Suprapubic skin (tissue), 4 donors: ENCODE measurements around the gene AGT. TPM values are rescaled to one million over a fixed set of nuclear protein-coding genes. Genes with fewer than 3 reads are reported as not detected.
A peak's percentile ranks its signal among the peaks of the same experiment; 100 is the strongest.

Source experiments
- DNase-seq, 2 donors: peaks; one replicate each; pipeline ENCODE4 v3.0.0-alpha.2; 2019; ENCODE audit warnings: low spot score in 2 of 2
- H3K27ac ChIP-seq: fragments of 200-600 bp; sonication (generic); one replicate; pipeline ENCODE4 v1.5.1; 2019
- H3K27me3 ChIP-seq: fragments of 200-600 bp; sonication (generic); one replicate; pipeline ENCODE4 v1.5.1; 2019
- H3K36me3 ChIP-seq: fragments of 200-600 bp; sonication (generic); one replicate; pipeline ENCODE4 v1.5.1; 2019
- H3K4me1 ChIP-seq: fragments of 200-600 bp; sonication (generic); one replicate; pipeline ENCODE4 v1.5.1; 2019
- H3K4me3 ChIP-seq: fragments of 200-600 bp; sonication (generic); one replicate; pipeline ENCODE4 v1.5.1; 2019; ENCODE audit warnings: mild to moderate bottlenecking
- H3K9me3 ChIP-seq: fragments of 200-600 bp; sonication (generic); one replicate; pipeline ENCODE4 v1.5.1; 2019
- EP300 ChIP-seq: sonication (generic); formaldehyde crosslinking; IDR thresholded peaks from one replicate; pipeline ENCODE4 v1.6.1; 2017; ENCODE audit warnings: antibody characterized with exemption
- POLR2A ChIP-seq, 2 donors: fragments of 450-650 bp; IDR thresholded peaks; one replicate each; pipeline ENCODE4 v1.6.1; 2017; ENCODE audit warnings: antibody characterized with exemption in 2 of 2, mild to moderate bottlenecking in 2 of 2, moderate library complexity in 2 of 2
- POLR2AphosphoS5 ChIP-seq, 3 donors: sonication (generic); formaldehyde crosslinking; IDR thresholded peaks; one replicate each; pipeline ENCODE4 v1.6.1; 2017; ENCODE audit warnings: antibody characterized with exemption in 3 of 3
- WGBS: methylation state at CpG from one replicate; pipeline ENCODE4 v1.1.5; 2018; 5-methylcytosine and 5-hydroxymethylcytosine counted together
- total RNA-seq, 4 donors: library from RNA; depleted of rRNA; stranded (reverse); fragments of >200 nt; gene quantifications; one replicate each; pipeline ENCODE4 v1.1.0, GENCODE V29; 2016
- TF ChIP-seq, protein P1 (sequence below), 2 donors: fragments of 200-600 bp in 1 of 2; fragments of 450-650 bp in 1 of 2; sonication (generic) in 1 of 2; IDR thresholded peaks; one replicate each; pipeline ENCODE4 v1.5.1; 2016 to 2019; ENCODE audit warnings: antibody characterized with exemption in 2 of 2, mild to moderate bottlenecking in 1 of 2, moderate library complexity in 1 of 2

Gene AGT
- total RNA-seq, 4 donors from 2014 or later = 1.6 to 5.0 TPM; not detected in 2

DNA sequence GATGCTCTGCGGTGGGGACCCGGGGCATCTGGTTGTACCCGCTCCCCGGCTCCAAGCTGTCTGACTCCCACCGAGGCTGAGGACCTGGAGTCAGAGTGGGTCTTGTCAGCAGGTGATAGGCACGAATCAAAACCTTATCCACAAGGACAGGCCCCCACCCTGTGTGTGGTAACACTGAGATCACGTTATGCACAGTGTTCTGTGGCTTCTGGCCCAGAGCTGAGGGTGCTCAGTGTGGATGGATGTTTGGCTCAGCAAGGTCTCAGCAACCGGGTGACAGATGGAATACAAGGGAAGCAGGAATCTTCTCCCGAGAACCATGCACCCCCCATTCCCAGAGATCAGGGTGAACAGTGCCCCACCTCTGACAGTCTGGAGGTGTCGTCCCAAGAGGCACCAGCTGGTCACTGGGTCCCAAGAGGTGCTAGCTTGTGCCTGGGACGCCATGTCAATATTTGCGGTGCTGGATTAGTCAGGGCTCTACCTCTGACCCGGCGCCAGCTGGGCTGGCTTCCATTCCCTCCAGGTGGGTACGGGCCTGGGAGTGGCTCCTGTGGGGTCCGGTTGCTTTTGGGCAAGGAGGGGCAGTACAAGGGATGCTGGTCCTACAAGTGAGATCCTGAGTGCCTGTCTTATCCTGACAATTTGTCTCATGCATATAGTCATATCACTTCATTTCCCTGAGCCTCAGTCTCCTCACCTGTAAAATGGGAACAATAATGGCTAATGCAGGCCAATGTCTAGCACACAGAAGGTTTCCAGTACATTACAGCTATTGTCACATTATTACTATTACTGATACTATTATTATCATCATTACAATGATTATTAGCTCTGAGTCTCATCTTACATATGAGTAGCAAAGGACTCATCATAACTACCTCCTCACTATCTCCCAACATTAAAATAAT is 34.2 kb upstream of the AGT start:
- TF ChIP-seq EP300 (no peak), POLR2A (IDR thresholded peaks at IDR 0.05) (no peak), POLR2AphosphoS5 (IDR thresholded peaks at IDR 0.05) (no peak)
- TF ChIP-seq, protein P1, sequence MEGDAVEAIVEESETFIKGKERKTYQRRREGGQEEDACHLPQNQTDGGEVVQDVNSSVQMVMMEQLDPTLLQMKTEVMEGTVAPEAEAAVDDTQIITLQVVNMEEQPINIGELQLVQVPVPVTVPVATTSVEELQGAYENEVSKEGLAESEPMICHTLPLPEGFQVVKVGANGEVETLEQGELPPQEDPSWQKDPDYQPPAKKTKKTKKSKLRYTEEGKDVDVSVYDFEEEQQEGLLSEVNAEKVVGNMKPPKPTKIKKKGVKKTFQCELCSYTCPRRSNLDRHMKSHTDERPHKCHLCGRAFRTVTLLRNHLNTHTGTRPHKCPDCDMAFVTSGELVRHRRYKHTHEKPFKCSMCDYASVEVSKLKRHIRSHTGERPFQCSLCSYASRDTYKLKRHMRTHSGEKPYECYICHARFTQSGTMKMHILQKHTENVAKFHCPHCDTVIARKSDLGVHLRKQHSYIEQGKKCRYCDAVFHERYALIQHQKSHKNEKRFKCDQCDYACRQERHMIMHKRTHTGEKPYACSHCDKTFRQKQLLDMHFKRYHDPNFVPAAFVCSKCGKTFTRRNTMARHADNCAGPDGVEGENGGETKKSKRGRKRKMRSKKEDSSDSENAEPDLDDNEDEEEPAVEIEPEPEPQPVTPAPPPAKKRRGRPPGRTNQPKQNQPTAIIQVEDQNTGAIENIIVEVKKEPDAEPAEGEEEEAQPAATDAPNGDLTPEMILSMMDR (IDR thresholded peaks at IDR 0.05) = no peak
- Histone ChIP-seq H3K4me3 (no peak overlapping the region), H3K4me1 (peaks cover 6% of the 10 kb centered on the region), H3K27ac (no peak overlapping the region), H3K27me3 (no peaks in the 10 kb centered on the region), H3K36me3 (no peaks in the 10 kb centered on the region), H3K9me3 (no peaks in the 10 kb centered on the region)
- DNase-seq = peak in 1 of 2 donors; percentile 62
- 84% methylated on average over 15 of the region's 16 CpGs for WGBS

DNA sequence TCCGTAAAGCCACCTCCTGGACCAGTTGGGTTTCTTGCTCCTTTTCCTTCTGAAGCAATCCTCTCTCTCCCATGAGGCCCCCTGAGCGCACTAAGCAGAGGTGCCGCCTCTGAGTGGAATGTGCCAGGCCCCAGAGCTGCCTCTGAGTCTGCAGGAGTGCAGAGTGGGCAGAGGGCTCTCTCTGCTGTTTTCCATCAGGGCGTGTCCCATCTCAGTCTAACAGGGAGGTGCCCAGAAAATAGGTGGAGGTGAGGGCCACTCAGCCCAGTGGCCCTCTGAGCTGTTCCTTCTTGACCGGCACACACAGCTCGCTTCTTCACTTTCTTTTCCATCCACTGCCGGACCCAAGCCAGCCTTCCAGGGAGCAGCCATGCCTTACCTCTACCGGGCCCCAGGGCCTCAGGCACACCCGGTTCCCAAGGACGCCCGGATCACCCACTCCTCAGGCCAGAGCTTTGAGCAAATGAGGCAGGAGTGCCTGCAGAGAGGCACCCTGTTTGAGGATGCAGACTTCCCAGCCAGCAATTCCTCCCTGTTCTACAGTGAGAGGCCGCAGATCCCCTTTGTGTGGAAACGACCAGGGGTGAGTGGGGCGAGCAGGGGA is 33.3 kb upstream of the AGT start, which contains the start of gene CAPN9:
Gene CAPN9 (plus strand): TSS at position 262 of the 604 bp plus-strand sequence. CDS start 109 bp downstream, at position 371.
- DNase-seq = peak in 1 of 2 donors; percentile 70
- no peaks in the 10 kb centered on the region for H3K27me3 ChIP-seq
- 82% methylated on average over 14 of the region's 14 CpGs for WGBS
- TF ChIP-seq POLR2A (IDR thresholded peaks at IDR 0.05) (no peak), POLR2AphosphoS5 (IDR thresholded peaks at IDR 0.05) (no peak), EP300 (no peak)
- TF ChIP-seq, protein P1 (IDR thresholded peaks at IDR 0.05) = no peak
- no peaks in the 10 kb centered on the region for H3K36me3 ChIP-seq
- no peaks in the 10 kb centered on the region for H3K9me3 ChIP-seq
- no peak within 1 kb of the TSS for H3K27ac ChIP-seq
- H3K4me3 ChIP-seq = no peak within 1 kb of the TSS
- no peaks in the 10 kb centered on the region for H3K4me1 ChIP-seq

DNA sequence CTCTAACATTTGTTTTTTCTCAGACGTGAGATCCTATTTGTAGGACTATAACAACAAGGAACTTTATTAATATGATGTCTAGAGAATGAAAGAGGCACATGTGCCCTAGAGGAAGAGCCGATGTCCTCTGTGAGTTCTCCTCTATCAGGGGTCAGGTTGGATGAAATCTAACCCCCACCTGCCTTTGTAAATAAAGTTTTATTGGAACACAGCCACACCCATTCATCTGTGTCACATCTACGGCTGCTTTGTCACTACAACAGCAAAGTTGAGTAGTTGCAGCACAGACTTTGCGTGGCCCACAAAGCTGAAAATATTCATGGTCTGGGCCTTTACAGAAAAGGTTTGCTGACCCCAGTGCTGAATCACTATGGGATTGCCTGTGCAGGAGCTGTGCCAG is 32.7 kb upstream of the AGT start:
- DNase-seq = no peak
- TF ChIP-seq, protein P1 (IDR thresholded peaks at IDR 0.05) = no peak
- TF ChIP-seq POLR2AphosphoS5 (IDR thresholded peaks at IDR 0.05) (no peak), EP300 (no peak), POLR2A (IDR thresholded peaks at IDR 0.05) (no peak)

DNA sequence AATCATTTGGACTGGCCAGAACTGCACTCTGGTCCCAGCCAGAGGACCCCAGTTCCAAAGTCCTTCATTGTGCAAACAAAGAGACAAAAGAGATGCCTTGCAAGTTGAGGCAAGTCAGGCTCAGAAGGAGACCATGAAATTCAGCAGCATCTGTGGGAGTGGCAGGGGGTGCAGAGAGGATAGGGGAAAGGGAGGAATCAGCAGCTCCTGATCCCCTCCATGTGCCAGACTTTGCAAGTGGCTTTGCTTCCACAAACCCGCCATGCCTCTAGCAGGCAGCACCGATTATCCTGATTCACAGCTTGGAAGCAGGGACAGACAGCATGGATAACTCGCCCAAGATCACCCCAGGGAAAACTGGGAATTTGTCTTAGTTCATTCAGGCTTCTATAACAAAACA is 31.1 kb upstream of the AGT start:
- 52% methylated on average over 3 of the region's 3 CpGs for WGBS
- DNase-seq = no peak
- Histone ChIP-seq H3K27me3 (no peaks in the 10 kb centered on the region), H3K36me3 (no peaks in the 10 kb centered on the region), H3K4me1 (no peaks in the 10 kb centered on the region), H3K4me3 (no peak overlapping the region), H3K9me3 (no peaks in the 10 kb centered on the region), H3K27ac (no peak overlapping the region)
- no peak for TF ChIP-seq POLR2AphosphoS5 (IDR thresholded peaks at IDR 0.05)
- no peak for TF ChIP-seq EP300
- TF ChIP-seq, protein P1 (IDR thresholded peaks at IDR 0.05) = no peak
- TF ChIP-seq POLR2A (IDR thresholded peaks at IDR 0.05) = no peak

More for the DNA sequence above, 32.7 kb upstream of the AGT start:
- Histone ChIP-seq H3K9me3 (no peaks in the 10 kb centered on the region), H3K4me3 (no peak overlapping the region), H3K27ac (no peak overlapping the region), H3K36me3 (no peaks in the 10 kb centered on the region), H3K27me3 (no peaks in the 10 kb centered on the region), H3K4me1 (no peaks in the 10 kb centered on the region)
- WGBS = 85% methylated on average over 4 of the region's 4 CpGs

DNA sequence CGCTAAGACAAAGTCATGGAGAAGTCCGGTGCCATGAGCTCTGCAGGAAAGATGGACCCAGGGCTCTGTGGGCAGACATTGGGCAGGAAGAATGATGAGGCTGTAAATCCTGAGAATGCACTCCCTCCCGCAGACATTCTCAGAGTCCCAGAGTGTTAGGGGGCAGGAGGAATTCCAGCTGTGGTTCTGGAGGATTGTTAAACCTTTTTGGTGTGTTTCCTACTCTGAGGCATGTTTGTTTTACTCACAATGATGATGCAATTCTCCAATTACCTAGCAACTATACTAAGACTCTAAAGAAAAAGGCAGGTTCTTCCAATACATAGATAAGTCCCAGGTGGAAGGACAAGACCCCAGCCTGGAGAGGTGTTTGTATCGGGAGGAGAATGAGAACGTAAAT is 30.5 kb upstream of the AGT start:
- Histone ChIP-seq H3K27ac (no peak overlapping the region), H3K4me3 (no peak overlapping the region), H3K36me3 (no peaks in the 10 kb centered on the region), H3K4me1 (no peaks in the 10 kb centered on the region), H3K9me3 (no peaks in the 10 kb centered on the region), H3K27me3 (no peaks in the 10 kb centered on the region)
- TF ChIP-seq POLR2AphosphoS5 (IDR thresholded peaks at IDR 0.05) (no peak), POLR2A (IDR thresholded peaks at IDR 0.05) (no peak), EP300 (no peak)
- TF ChIP-seq, protein P1 (IDR thresholded peaks at IDR 0.05) = no peak
- 65% methylated on average over 5 of the region's 5 CpGs for WGBS
- no peak for DNase-seq
